Mucosa of rectum (tissue), 2 donors: ENCODE measurements around the gene PARD3.

Source experiments
- H3K27ac ChIP-seq, 2 donors: one replicate each; pipeline ENCODE4 v1.7.0; 2013; ENCODE audit warnings: inconsistent platforms in 2 of 2, low read depth in 2 of 2, low read length in 2 of 2
- H3K27me3 ChIP-seq, 2 donors: one replicate each; pipeline ENCODE4 v1.7.0; 2013; ENCODE audit warnings: low read length in 2 of 2; ENCODE audit not compliant: control insufficient read depth in 2 of 2, insufficient read depth in 2 of 2
- H3K36me3 ChIP-seq, 2 donors: one replicate each; pipeline ENCODE4 v1.7.0; 2013; ENCODE audit warnings: low read length in 2 of 2; ENCODE audit not compliant: control insufficient read depth in 2 of 2, insufficient read depth in 2 of 2
- H3K4me1 ChIP-seq, 2 donors: one replicate each; pipeline ENCODE4 v1.7.0; 2013; ENCODE audit warnings: low read length in 2 of 2, mild to moderate bottlenecking in 1 of 2; ENCODE audit not compliant: control insufficient read depth in 2 of 2, insufficient read depth in 2 of 2
- H3K4me3 ChIP-seq, 2 donors: one replicate each; pipeline ENCODE4 v1.7.0; 2013; ENCODE audit warnings: low read length in 2 of 2
- H3K9ac ChIP-seq, 2 donors: one replicate each; pipeline ENCODE4 v1.7.0; 2013; ENCODE audit warnings: low read length in 2 of 2, low read depth in 1 of 2, mild to moderate bottlenecking in 1 of 2
- H3K9me3 ChIP-seq, 2 donors: one replicate each; pipeline ENCODE4 v1.7.0; 2013; ENCODE audit warnings: low read length in 2 of 2; ENCODE audit not compliant: control insufficient read depth in 2 of 2
- donor health status: healthy.
- donor health status: Normal muscosa, but diverticular disease.

Gene PARD3

DNA sequence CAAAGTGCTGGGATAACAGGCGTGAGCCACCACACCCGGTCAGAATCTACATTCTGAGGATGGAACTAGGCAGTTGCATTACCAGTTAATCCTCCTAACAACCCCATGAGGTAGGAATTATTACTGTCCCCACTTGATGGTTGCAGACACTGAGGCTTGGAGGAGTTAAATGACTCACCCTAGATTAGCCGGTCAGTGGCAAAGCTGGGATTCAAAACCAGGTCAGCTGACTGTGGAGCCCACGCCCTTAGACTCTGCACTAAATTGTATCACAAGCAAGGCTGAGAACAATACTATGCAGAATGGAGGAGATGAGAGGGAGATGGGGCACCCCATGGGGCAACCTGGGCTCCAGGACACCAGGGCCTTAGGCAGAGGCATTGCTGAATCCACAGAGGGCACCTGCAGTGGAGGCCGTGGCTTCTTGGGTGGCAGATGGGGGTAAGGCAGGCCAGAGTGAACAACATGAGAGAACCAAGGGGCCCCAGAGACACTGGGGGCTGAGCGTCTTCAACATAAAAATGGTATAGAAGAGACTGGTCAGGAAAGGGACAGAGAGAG is 723.4 kb downstream of the PARD3 start:
- Histone ChIP-seq H3K9me3 (no peaks in the 10 kb centered on the region), H3K27ac (no peak overlapping the region), H3K9ac (no peak overlapping the region), H3K27me3 (no peaks in the 10 kb centered on the region), H3K4me1 (no peaks in the 10 kb centered on the region), H3K4me3 (no peak overlapping the region), H3K36me3 (no peaks in the 10 kb centered on the region)

DNA sequence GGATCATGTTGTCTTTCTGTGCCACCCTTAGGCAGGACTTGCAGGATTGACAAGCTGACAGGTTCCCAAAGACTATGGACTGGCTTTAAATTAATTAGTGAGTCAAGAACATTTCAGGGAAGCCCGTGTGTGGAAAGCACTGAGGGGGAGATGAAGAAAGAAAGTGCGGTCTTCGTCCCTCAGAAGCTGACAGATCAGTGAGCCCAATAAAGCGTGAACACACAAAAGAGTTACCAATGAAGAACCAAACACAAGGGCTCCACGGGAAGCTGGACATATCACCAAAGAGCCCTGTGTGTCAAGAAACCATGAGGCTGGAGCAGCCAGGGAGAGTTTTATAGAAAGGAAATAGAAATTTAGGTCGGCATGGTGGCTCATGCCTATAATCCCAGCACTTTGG is 725.8 kb downstream of the PARD3 start:
- H3K9me3 ChIP-seq, result peaks cover 0 to 1% of the 10 kb centered on the region in 2 donors

DNA sequence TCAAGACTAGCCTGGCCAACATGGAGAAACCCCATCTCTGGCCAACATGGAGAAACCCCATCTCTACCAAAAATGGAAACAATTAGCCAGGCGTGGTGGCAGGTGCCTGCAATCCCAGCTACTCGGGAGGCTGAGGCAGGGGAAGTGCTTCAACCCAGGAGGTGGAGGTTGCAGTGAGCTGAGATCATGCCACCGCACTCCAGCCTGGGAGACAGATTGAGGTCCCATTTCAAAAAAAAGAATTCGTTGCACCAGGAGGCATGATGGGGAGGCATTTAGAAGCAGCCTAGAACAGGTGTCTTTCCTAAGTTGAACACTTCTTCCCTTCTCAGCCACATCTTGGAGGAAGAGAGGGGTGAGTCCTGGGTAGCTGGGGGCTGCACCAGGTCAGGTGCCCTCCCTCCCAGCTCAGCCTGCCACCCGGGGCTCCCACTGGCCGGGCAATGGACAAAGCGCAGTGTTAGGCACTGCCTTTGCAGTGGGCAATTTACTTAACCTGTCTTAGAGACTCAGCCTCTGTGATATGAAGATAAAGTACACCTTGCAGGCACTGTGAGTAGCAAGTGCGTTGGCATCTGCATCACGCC is 726.8 kb downstream of the PARD3 start:
- Histone ChIP-seq H3K9me3 (peaks cover 0 to 2% of the 10 kb centered on the region in 2 donors), H3K36me3 (no peaks in the 10 kb centered on the region), H3K27me3 (no peaks in the 10 kb centered on the region), H3K4me1 (no peaks in the 10 kb centered on the region), H3K4me3 (no peak overlapping the region), H3K9ac (no peak overlapping the region), H3K27ac (no peak overlapping the region)

More for the DNA sequence above, 725.8 kb downstream of the PARD3 start:
- H3K27me3 ChIP-seq, result no peaks in the 10 kb centered on the region
- H3K27ac ChIP-seq, result no peak overlapping the region
- no peaks in the 10 kb centered on the region for H3K36me3 ChIP-seq
- H3K4me1 ChIP-seq, result no peaks in the 10 kb centered on the region
- H3K4me3 ChIP-seq, result no peak overlapping the region
- H3K9ac ChIP-seq, result no peak overlapping the region

DNA sequence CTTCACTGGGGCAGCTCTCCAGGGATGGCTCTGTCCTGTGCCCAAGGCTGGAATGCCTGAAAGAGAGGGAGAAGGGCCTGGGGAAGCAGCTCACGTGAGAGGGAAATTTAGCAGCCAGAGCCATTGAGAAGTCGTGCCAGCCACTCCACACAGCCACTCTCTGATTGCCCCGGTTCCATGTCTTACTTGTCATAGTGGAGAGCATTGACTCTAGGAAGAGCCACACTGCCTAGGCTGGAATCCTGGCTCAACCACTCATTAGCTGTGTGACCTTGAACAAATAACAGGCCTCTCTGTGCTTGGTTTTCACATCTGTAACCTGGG is 728.0 kb downstream of the PARD3 start:
- Histone ChIP-seq H3K9ac (no peak overlapping the region), H3K4me1 (no peaks in the 10 kb centered on the region), H3K27ac (no peak overlapping the region), H3K27me3 (no peaks in the 10 kb centered on the region), H3K4me3 (no peak overlapping the region), H3K36me3 (no peaks in the 10 kb centered on the region), H3K9me3 (peaks cover 0 to 2% of the 10 kb centered on the region in 2 donors)

DNA sequence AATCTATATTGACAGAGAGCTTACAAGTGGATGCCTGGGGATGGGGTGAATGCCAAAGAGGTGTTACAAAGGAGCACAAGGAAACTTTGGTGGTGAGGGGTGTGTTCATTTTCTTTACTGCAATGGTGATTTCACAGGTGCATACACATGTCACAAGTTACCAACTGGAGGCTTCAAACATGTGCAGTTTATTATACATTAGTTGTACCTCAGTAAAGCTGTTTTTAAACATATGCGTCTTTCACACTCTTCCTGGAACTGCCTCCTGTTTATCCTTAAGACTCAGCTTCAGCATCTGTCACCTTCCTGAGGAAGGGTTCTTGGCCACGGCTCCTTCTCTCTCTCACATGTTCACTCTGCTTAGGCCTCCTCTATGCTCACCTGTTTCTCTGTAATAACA is 731.5 kb downstream of the PARD3 start:
- no peak overlapping the region for H3K4me3 ChIP-seq
- H3K36me3 ChIP-seq, result no peaks in the 10 kb centered on the region
- H3K27ac ChIP-seq, result no peak overlapping the region
- no peaks in the 10 kb centered on the region for H3K27me3 ChIP-seq
- H3K9me3 ChIP-seq, result peaks cover 0 to 2% of the 10 kb centered on the region in 2 donors
- no peak overlapping the region for H3K9ac ChIP-seq
- H3K4me1 ChIP-seq, result peaks cover 0 to under 1% of the 10 kb centered on the region in 2 donors

DNA sequence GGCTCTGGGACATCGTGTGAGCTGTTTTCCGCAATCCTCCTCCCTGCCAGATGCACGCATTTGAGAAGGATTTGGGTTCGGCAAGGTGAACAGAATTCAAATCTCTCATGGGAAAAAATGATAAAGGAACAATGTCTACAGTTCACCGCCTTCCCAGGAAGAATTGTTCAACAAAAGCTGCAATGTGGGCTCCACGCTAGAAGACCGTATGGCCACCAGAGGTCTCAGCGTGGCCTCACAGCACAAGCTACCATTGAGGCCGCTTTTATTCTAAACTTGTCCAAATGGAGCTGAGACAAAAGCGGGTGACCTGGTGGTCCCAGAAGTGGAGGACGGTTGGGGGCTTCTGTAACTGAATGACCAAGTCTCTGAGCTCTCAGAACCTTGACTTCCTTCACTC is 733.1 kb downstream of the PARD3 start:
- Histone ChIP-seq H3K27me3 (no peaks in the 10 kb centered on the region), H3K9ac (no peak overlapping the region), H3K27ac (no peak overlapping the region), H3K4me3 (no peak overlapping the region), H3K4me1 (peaks cover 0 to 3% of the 10 kb centered on the region in 2 donors), H3K36me3 (no peaks in the 10 kb centered on the region), H3K9me3 (peaks cover 0 to 2% of the 10 kb centered on the region in 2 donors)

DNA sequence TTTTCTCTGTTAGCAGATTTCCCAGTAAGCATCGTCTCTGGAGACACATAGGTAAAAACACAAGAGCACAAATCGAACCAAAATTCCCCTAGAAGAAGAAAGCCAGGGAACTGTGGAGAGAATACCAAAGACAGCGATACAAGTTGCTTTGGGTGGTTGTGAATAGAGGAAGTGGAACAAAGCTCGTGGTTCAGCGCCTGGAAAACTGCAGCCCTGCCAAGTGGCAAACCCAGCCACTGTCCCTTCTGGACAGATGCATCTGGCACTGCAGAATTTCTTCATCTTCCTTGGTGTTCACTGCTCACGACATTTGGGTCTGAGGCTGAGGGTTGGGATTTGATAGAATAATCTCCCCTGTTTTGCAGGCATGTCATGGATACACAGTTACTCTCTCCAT is 733.8 kb downstream of the PARD3 start:
- H3K9me3 ChIP-seq, result peaks cover 0 to 2% of the 10 kb centered on the region in 2 donors
- no peak overlapping the region for H3K9ac ChIP-seq
- H3K27me3 ChIP-seq, result no peaks in the 10 kb centered on the region
- no peak overlapping the region for H3K27ac ChIP-seq
- H3K4me1 ChIP-seq, result peaks cover 0 to 3% of the 10 kb centered on the region in 2 donors
- no peaks in the 10 kb centered on the region for H3K36me3 ChIP-seq
- H3K4me3 ChIP-seq, result no peak overlapping the region

DNA sequence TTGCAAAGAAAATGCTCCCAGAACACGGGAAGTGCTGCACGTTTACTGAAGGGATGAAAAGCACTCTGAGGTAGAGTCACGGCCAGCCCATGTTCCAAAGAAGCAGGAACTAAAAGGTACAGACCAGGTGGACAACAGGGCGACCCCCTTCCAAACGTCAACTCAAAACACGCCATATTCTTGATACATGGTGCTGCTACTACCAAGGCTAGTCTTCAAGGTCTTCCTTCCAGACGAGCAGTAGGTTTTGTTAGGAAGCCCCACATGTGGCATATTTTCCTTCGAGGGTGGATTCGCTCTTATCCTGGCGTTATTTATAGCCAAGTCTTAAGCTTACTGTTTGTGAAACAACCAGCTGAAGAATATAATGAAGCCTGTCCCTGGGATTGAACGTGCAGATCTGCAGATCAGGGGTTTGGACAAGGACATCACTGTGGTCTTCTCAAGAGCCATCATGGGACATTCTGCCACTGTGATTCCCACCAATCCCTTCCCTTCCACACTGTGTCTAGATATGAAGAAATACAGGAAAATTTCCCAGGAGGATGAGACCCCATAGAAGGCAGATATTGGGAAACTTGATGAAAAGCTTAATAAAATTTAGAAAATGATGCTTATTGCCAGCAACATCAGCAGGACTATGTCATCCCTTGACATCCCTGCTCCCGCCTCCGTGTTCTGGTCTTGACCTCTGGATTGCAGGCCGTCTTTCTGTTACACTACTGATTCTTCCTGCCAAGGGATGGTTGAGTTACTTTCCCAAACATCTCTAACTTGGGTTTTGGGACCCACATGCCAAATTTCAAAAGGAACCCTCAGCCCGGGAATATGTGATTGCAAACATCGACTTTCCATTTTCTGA is 734.4 kb downstream of the PARD3 start:
- Histone ChIP-seq H3K4me1 (peaks cover 0 to 3% of the 10 kb centered on the region in 2 donors), H3K9me3 (peaks cover 0 to 2% of the 10 kb centered on the region in 2 donors), H3K27me3 (no peaks in the 10 kb centered on the region), H3K36me3 (no peaks in the 10 kb centered on the region), H3K27ac (peak overlapping the region in 1 of 2 donors; percentile 48), H3K9ac (no peak overlapping the region), H3K4me3 (no peak overlapping the region)

DNA sequence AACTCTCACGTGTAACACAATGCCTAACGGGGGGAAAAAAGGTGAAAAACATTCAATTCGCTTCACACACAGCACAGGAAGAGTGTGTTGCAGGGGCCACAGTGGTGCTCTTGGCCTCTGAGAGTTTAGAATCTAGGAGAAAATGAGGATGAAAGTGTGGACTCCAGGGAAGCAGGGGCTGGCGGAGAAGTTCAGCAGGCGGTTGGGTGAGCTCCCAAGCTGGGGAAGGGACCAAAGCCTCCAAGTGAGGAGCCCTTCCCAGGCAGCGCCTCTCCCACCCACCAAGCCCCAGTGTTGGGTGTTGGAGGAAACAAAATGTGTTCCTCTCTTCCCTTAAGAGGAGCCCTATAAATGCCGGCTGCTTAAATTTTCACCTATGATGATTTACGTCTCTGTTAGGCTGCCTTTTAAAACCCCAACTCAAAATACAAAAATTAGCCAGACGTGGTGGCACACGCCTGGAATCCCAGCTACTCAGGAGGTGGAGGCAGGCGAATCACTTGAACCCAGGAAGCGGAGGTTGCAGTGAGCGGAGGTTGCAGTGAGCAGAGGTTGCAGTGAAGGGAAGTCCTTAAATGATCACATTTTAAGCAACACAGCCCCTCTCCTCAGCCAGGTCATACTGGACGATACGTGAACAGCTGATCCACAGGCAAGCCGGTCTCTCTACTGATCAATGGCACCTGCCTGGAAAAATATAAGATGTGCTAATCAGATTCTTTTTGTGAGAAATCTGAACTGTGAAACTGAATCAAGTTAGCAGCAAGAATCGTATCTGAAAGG is 735.2 kb downstream of the PARD3 start:
- Histone ChIP-seq H3K36me3 (no peaks in the 10 kb centered on the region), H3K9ac (no peak overlapping the region), H3K4me3 (no peak overlapping the region), H3K4me1 (peaks cover 0 to 3% of the 10 kb centered on the region in 2 donors), H3K27ac (no peak overlapping the region), H3K9me3 (peaks cover 0 to 2% of the 10 kb centered on the region in 2 donors), H3K27me3 (no peaks in the 10 kb centered on the region)
